Activated T-cell treated with anti-CD3 and anti-CD28 coated beads, Interleukin-2, amount 50 U/mL, for 4 hours (primary cell): ENCODE data around the gene SMCO3. TPM values are rescaled to one million over a fixed set of nuclear protein-coding genes. Genes with fewer than 3 reads are reported as not detected.

Source experiments
- ATAC-seq, 2 donors: fragments of 200-7000 bp; cut with Tn5 transposase; one replicate each; pipeline ENCODE4 v1.10.0; 2021
- DNase-seq: peaks from one replicate; pipeline ENCODE4 v3.0.0-alpha.2; 2020
- H3K27me3 Mint-ChIP-seq: one replicate; pipeline ENCODE4 v1.8.0; 2021; ENCODE audit warnings: low read depth, mixed read lengths
- H3K36me3 Mint-ChIP-seq: one replicate; pipeline ENCODE4 v1.8.0; 2022; ENCODE audit warnings: mixed read lengths; ENCODE audit not compliant: insufficient read depth
- H3K4me1 Mint-ChIP-seq: one replicate; pipeline ENCODE4 v1.8.0; 2021; ENCODE audit warnings: low read depth, mixed read lengths
- H3K4me3 Mint-ChIP-seq: one replicate; pipeline ENCODE4 v1.8.0; 2021; ENCODE audit warnings: mild to moderate bottlenecking, moderate library complexity, mixed read lengths
- H3K9me3 Mint-ChIP-seq: one replicate; pipeline ENCODE4 v1.8.0; 2021; ENCODE audit warnings: mixed read lengths
- total RNA-seq, 3 donors: library from RNA; stranded (reverse); gene quantifications; one replicate each; pipeline ENCODE4 v1.2.1, GENCODE V29; 2021

SMCO3 gene
- not detected for total RNA-seq

- H3K9me3 Mint-ChIP-seq = peaks cover 8% of the 10 kb centered on the region
- no peaks in the 10 kb centered on the region for H3K36me3 Mint-ChIP-seq
- no peak for DNase-seq
- peaks cover 18% of the 10 kb centered on the region for H3K4me1 Mint-ChIP-seq
- H3K27me3 Mint-ChIP-seq = no peaks in the 10 kb centered on the region
- H3K4me3 Mint-ChIP-seq = no peak within 1 kb of the TSS
- ATAC-seq = no peak
Measured at GRCh38 chr12:14814014-14814413, at the start of gene SMCO3. TSS of gene SMCO3 (minus strand) at chr12:14814182. CDS start at chr12:14806680, 7,502 bp downstream.

- DNase-seq (no peak), ATAC-seq (no peak)
- H3K36me3 Mint-ChIP-seq = peaks cover 2% of the 10 kb centered on the region
- no peaks in the 10 kb centered on the region for H3K4me1 Mint-ChIP-seq
- H3K4me3 Mint-ChIP-seq = no peak overlapping the region
- H3K27me3 Mint-ChIP-seq = no peaks in the 10 kb centered on the region
- H3K9me3 Mint-ChIP-seq = peaks cover 14% of the 10 kb centered on the region
Measured at GRCh38 chr12:14860490-14860889, 46.5 kb upstream of the SMCO3 start.

- Mint-ChIP-seq H3K27me3 (no peaks in the 10 kb centered on the region), H3K9me3 (peaks cover 14% of the 10 kb centered on the region)
- no peak for ATAC-seq
Measured at GRCh38 chr12:14858513-14858912, 44.5 kb upstream of the SMCO3 start.

GRCh38 chr12:14854586-14855183 is 40.7 kb upstream of the SMCO3 start:
- H3K4me3 Mint-ChIP-seq = no peak overlapping the region
- peaks cover 6% of the 10 kb centered on the region for H3K9me3 Mint-ChIP-seq
- DNase-seq (no peak), ATAC-seq (no peak)
- no peaks in the 10 kb centered on the region for H3K36me3 Mint-ChIP-seq
- no peaks in the 10 kb centered on the region for H3K4me1 Mint-ChIP-seq
- no peaks in the 10 kb centered on the region for H3K27me3 Mint-ChIP-seq

More at GRCh38 chr12:14858513-14858912, 44.5 kb upstream of the SMCO3 start:
- H3K4me3 Mint-ChIP-seq = no peak overlapping the region
- H3K4me1 Mint-ChIP-seq = no peaks in the 10 kb centered on the region
- H3K36me3 Mint-ChIP-seq = peaks cover 2% of the 10 kb centered on the region
- DNase-seq = no peak

GRCh38 chr12:14853961-14854360 is 40.0 kb upstream of the SMCO3 start:
- ATAC-seq = no peak
- no peaks in the 10 kb centered on the region for H3K9me3 Mint-ChIP-seq
- no peak overlapping the region for H3K4me3 Mint-ChIP-seq
- H3K27me3 Mint-ChIP-seq = no peaks in the 10 kb centered on the region
- no peaks in the 10 kb centered on the region for H3K36me3 Mint-ChIP-seq
- no peak for DNase-seq
- H3K4me1 Mint-ChIP-seq = no peaks in the 10 kb centered on the region

GRCh38 chr12:14852880-14853279 is 38.9 kb upstream of the SMCO3 start:
- Mint-ChIP-seq H3K4me1 (no peaks in the 10 kb centered on the region), H3K36me3 (no peaks in the 10 kb centered on the region), H3K27me3 (no peaks in the 10 kb centered on the region), H3K9me3 (no peaks in the 10 kb centered on the region), H3K4me3 (no peak overlapping the region)
- DNase-seq (no peak), ATAC-seq (no peak)

GRCh38 chr12:14850929-14851663 is 37.1 kb upstream of the SMCO3 start:
- Mint-ChIP-seq H3K36me3 (no peaks in the 10 kb centered on the region), H3K4me3 (no peak overlapping the region), H3K27me3 (no peaks in the 10 kb centered on the region), H3K4me1 (no peaks in the 10 kb centered on the region), H3K9me3 (no peaks in the 10 kb centered on the region)
- ATAC-seq (no peak), DNase-seq (no peak)

GRCh38 chr12:14849661-14850060 is 35.7 kb upstream of the SMCO3 start:
- DNase-seq = no peak
- H3K4me1 Mint-ChIP-seq = peaks cover 2% of the 10 kb centered on the region
- H3K9me3 Mint-ChIP-seq = no peaks in the 10 kb centered on the region
- H3K27me3 Mint-ChIP-seq = no peaks in the 10 kb centered on the region
- no peak for ATAC-seq
- no peaks in the 10 kb centered on the region for H3K36me3 Mint-ChIP-seq
- H3K4me3 Mint-ChIP-seq = no peak overlapping the region

GRCh38 chr12:14846876-14847580 is 33.0 kb upstream of the SMCO3 start:
- Mint-ChIP-seq H3K36me3 (no peaks in the 10 kb centered on the region), H3K9me3 (no peaks in the 10 kb centered on the region), H3K4me3 (no peak overlapping the region), H3K27me3 (no peaks in the 10 kb centered on the region), H3K4me1 (peaks cover 2% of the 10 kb centered on the region)
- ATAC-seq (no peak), DNase-seq (no peak)

- Mint-ChIP-seq H3K27me3 (no peaks in the 10 kb centered on the region), H3K4me1 (peaks cover 2% of the 10 kb centered on the region), H3K36me3 (no peaks in the 10 kb centered on the region), H3K4me3 (no peak overlapping the region), H3K9me3 (no peaks in the 10 kb centered on the region)
- DNase-seq (no peak), ATAC-seq (no peak)
Measured at GRCh38 chr12:14846042-14846587, 32.1 kb upstream of the SMCO3 start.

GRCh38 chr12:14845350-14845750 is 31.4 kb upstream of the SMCO3 start:
- no peak overlapping the region for H3K4me3 Mint-ChIP-seq
- peaks cover 2% of the 10 kb centered on the region for H3K4me1 Mint-ChIP-seq
- DNase-seq (peak; percentile 33), ATAC-seq (peak; percentile 50 to 66)
- H3K36me3 Mint-ChIP-seq = no peaks in the 10 kb centered on the region
- H3K9me3 Mint-ChIP-seq = no peaks in the 10 kb centered on the region
- no peaks in the 10 kb centered on the region for H3K27me3 Mint-ChIP-seq

GRCh38 chr12:14844401-14844800 is 30.4 kb upstream of the SMCO3 start:
- Mint-ChIP-seq H3K36me3 (peaks cover 3% of the 10 kb centered on the region), H3K4me3 (no peak overlapping the region), H3K9me3 (no peaks in the 10 kb centered on the region), H3K27me3 (peaks cover 6% of the 10 kb centered on the region), H3K4me1 (peaks cover 2% of the 10 kb centered on the region)
- no peak for DNase-seq
- ATAC-seq = no peak

GRCh38 chr12:14843425-14843887 is 29.5 kb upstream of the SMCO3 start, which contains the start of gene ART4:
TSS of gene ART4 (minus strand) at chr12:14843526. CDS start at chr12:14843113, 413 bp downstream.
- H3K36me3 Mint-ChIP-seq = peaks cover 3% of the 10 kb centered on the region
- H3K27me3 Mint-ChIP-seq = peaks cover 10% of the 10 kb centered on the region
- DNase-seq (no peak), ATAC-seq (no peak)
- H3K4me3 Mint-ChIP-seq = no peak within 1 kb of the TSS
- H3K4me1 Mint-ChIP-seq = peaks cover 2% of the 10 kb centered on the region
- no peaks in the 10 kb centered on the region for H3K9me3 Mint-ChIP-seq

GRCh38 chr12:14842315-14842714 is 28.3 kb upstream of the SMCO3 start:
- peaks cover 3% of the 10 kb centered on the region for H3K36me3 Mint-ChIP-seq
- no peak for DNase-seq
- H3K4me1 Mint-ChIP-seq = peaks cover 2% of the 10 kb centered on the region
- H3K9me3 Mint-ChIP-seq = no peaks in the 10 kb centered on the region
- H3K27me3 Mint-ChIP-seq = peaks cover 15% of the 10 kb centered on the region
- ATAC-seq = no peak
- no peak overlapping the region for H3K4me3 Mint-ChIP-seq
